H1 (cell line): ENCODE data around the gene ZNF609. TPM values are rescaled to one million over a fixed set of nuclear protein-coding genes. Genes with fewer than 3 reads are reported as not detected.

Source experiments
- CTCF ChIA-PET: fragments of 300-600 bp; sonication (Branson Sonifier 250); formaldehyde crosslinking; loops from one replicate; lab custom pipeline; 2021; ENCODE audit not compliant: partially characterized antibody; lab: Charles Lee
- POLR2A ChIA-PET: fragments of 300-600 bp; sonication (Branson Sonifier 250); formaldehyde crosslinking; loops from one replicate; lab custom pipeline; 2021; ENCODE audit warnings: inconsistent platforms; ENCODE audit not compliant: partially characterized antibody; lab: Charles Lee
- DNase-seq, 2 experiments: peaks; one replicate each; pipeline versions ENCODE4 v3.0.0 to v3.0.0-alpha.2; 2010 to 2022; ENCODE audit warnings: low spot score in 2 of 2, low read depth in 1 of 2, mixed read lengths in 1 of 2
- FAIRE-seq: peaks from 2 replicates; lab custom pipeline; 2011; peaks lifted over from hg19 to GRCh38; lab: Jason Lieb, UNC
- H2AFZ ChIP-seq: 2 replicates; pipeline ENCODE4 v1.8.1; 2012; ENCODE audit warnings: low read length, inconsistent platforms
- H2AK5ac ChIP-seq: 2 replicates; pipeline ENCODE4 v1.6.1; 2013; ENCODE audit warnings: low read depth, low read length
- H2BK120ac ChIP-seq: replicated peaks from 2 replicates; pipeline ENCODE3; 2013; ENCODE audit warnings: low read depth, low read length, inconsistent platforms
- H2BK12ac ChIP-seq: 2 replicates; pipeline ENCODE4 v1.6.1; 2013; ENCODE audit warnings: low read depth, low read length
- H2BK15ac ChIP-seq: 2 replicates; pipeline ENCODE4 v1.6.1; 2013; ENCODE audit warnings: low read length
- H2BK20ac ChIP-seq: 2 replicates; pipeline ENCODE4 v1.6.1; 2013; ENCODE audit warnings: low read length
- H2BK5ac ChIP-seq: 2 replicates; pipeline ENCODE4 v1.6.1; 2013; ENCODE audit warnings: low read depth, low read length
- H3K14ac ChIP-seq: 2 replicates; pipeline ENCODE4 v1.6.1; 2013; ENCODE audit warnings: inconsistent platforms; ENCODE audit not compliant: insufficient read length
- H3K18ac ChIP-seq: 2 replicates; pipeline ENCODE4 v1.6.1; 2013; ENCODE audit warnings: low read length; ENCODE audit errors: extremely low read depth
- H3K23ac ChIP-seq: 2 replicates; pipeline ENCODE4 v1.6.1; 2013; ENCODE audit warnings: inconsistent platforms; ENCODE audit not compliant: insufficient read length
- H3K23me2 ChIP-seq: 2 replicates; pipeline ENCODE4 v1.6.1; 2013; ENCODE audit warnings: low read depth, low read length
- H3K27ac ChIP-seq: 2 replicates; pipeline ENCODE4 v1.6.1; 2011; ENCODE audit warnings: low read depth, low read length, inconsistent platforms
- H3K27me3 ChIP-seq, 4 experiments: replicated peaks in 1 of 4; 1 replicate in 1 of 4; 2 replicates in 3 of 4; pipeline versions ENCODE4 v1.6.1 to v1.8.1; 2011 to 2013; ENCODE audit warnings: low read length in 3 of 4, mild to moderate bottlenecking in 3 of 4, inconsistent platforms in 2 of 4, mixed read lengths in 2 of 4, moderate library complexity in 1 of 4; ENCODE audit not compliant: control insufficient read depth in 3 of 4, insufficient read depth in 3 of 4; ENCODE audit errors: extremely low read depth in 1 of 4
- H3K36me3 ChIP-seq, 4 experiments: 2 replicates each; pipeline versions ENCODE4 v1.6.1 to v1.8.1; 2011 to 2013; ENCODE audit warnings: mild to moderate bottlenecking in 4 of 4, low read length in 3 of 4, moderate library complexity in 2 of 4, control low read depth in 1 of 4, inconsistent platforms in 1 of 4; ENCODE audit not compliant: insufficient read depth in 4 of 4, control insufficient read depth in 2 of 4
- H3K4ac ChIP-seq: replicated peaks from 2 replicates; pipeline ENCODE3; 2013; ENCODE audit warnings: low read length, low read depth, mixed read lengths, inconsistent platforms; ENCODE audit not compliant: insufficient read length
- H3K4me1 ChIP-seq, 4 experiments: replicated peaks in 1 of 4; 1 replicate in 1 of 4; 2 replicates in 3 of 4; pipeline versions ENCODE4 v1.6.1 to v1.8.1; 2011 to 2013; ENCODE audit warnings: low read length in 3 of 4, inconsistent platforms in 2 of 4, mixed read lengths in 1 of 4; ENCODE audit not compliant: insufficient read depth in 4 of 4, control insufficient read depth in 3 of 4
- H3K4me2 ChIP-seq, 2 experiments: 2 replicates each; pipeline versions ENCODE4 v1.6.1 to v1.8.1; 2011 to 2013; ENCODE audit warnings: low read depth in 2 of 2, low read length in 2 of 2, control low read depth in 1 of 2, inconsistent platforms in 1 of 2, mild to moderate bottlenecking in 1 of 2; ENCODE audit not compliant: insufficient read depth in 1 of 2
- H3K4me3 ChIP-seq, 4 experiments: fragments of 200-600, 300-600 bp in 1 of 4; sonication (generic), shearing (Covaris generic), sonication (Bioruptor Twin) in 1 of 4; 2 replicates each; pipeline versions ENCODE4 v1.5.1 to v1.8.1; 2011 to 2016; ENCODE audit warnings: low read length in 4 of 4, low read depth in 3 of 4, control low read depth in 2 of 4, inconsistent platforms in 2 of 4, mild to moderate bottlenecking in 2 of 4, mixed read lengths in 1 of 4, moderate library complexity in 1 of 4; ENCODE audit not compliant: insufficient read depth in 2 of 4; ENCODE audit errors: extremely low read depth in 1 of 4
- H3K56ac ChIP-seq: replicated peaks from 2 replicates; pipeline ENCODE3; 2013; ENCODE audit warnings: low read depth, mild to moderate bottlenecking, mixed read lengths, low read length, inconsistent platforms; ENCODE audit not compliant: insufficient read length
- H3K79me1 ChIP-seq: 2 replicates; pipeline ENCODE4 v1.6.1; 2013; ENCODE audit warnings: low read depth, low read length, control low read depth
- H3K79me2 ChIP-seq, 2 experiments: 2 replicates each; pipeline versions ENCODE4 v1.6.1 to v1.8.1; 2012 to 2013; ENCODE audit warnings: low read length in 2 of 2, mild to moderate bottlenecking in 2 of 2, inconsistent platforms in 1 of 2; ENCODE audit not compliant: insufficient read depth in 2 of 2, control insufficient read depth in 1 of 2
- H3K9ac ChIP-seq, 4 experiments: replicated peaks in 1 of 4; 1 replicate in 1 of 4; 2 replicates in 3 of 4; pipeline versions ENCODE4 v1.6.1 to v1.8.1; 2011 to 2013; ENCODE audit warnings: low read depth in 3 of 4, low read length in 3 of 4, control low read depth in 2 of 4, mild to moderate bottlenecking in 2 of 4, moderate library complexity in 2 of 4, inconsistent platforms in 1 of 4; ENCODE audit errors: extremely low read depth in 1 of 4
- H3K9me3 ChIP-seq, 2 experiments: 2 replicates each; pipeline versions ENCODE4 v1.6.1 to v1.8.1; 2012 to 2013; ENCODE audit warnings: mild to moderate bottlenecking in 2 of 2, moderate library complexity in 2 of 2, control low read depth in 1 of 2, inconsistent platforms in 1 of 2, low read depth in 1 of 2, low read length in 1 of 2, mixed read lengths in 1 of 2; ENCODE audit not compliant: insufficient read depth in 2 of 2
- H4K20me1 ChIP-seq, 2 experiments: replicated peaks in 1 of 2; 2 replicates each; pipeline versions ENCODE3 to v1.8.1; 2011 to 2013; ENCODE audit warnings: inconsistent platforms in 2 of 2, low read length in 2 of 2, mild to moderate bottlenecking in 1 of 2; ENCODE audit not compliant: insufficient read depth in 2 of 2, control insufficient read depth in 1 of 2
- H4K5ac ChIP-seq: 2 replicates; pipeline ENCODE4 v1.6.1; 2013; ENCODE audit warnings: low read length, low read depth, mixed read lengths, inconsistent platforms; ENCODE audit not compliant: insufficient read length
- H4K8ac ChIP-seq: 2 replicates; pipeline ENCODE4 v1.8.0; 2013; ENCODE audit warnings: mild to moderate bottlenecking, moderate library complexity, low read length, inconsistent platforms; ENCODE audit not compliant: insufficient read depth; ENCODE audit errors: extremely low read depth
- H4K91ac ChIP-seq: replicated peaks from 2 replicates; pipeline ENCODE3; 2013; ENCODE audit warnings: low read length, mixed read lengths, inconsistent platforms; ENCODE audit not compliant: insufficient read length
- CBX8 ChIP-seq: fragments of 300-800, 300-1000 bp; sonication (generic); IDR thresholded peaks from 2 replicates; pipeline ENCODE4 v1.7.1; 2016; ENCODE audit warnings: low read depth, low read length, borderline replicate concordance
- EZH2 ChIP-seq: fragments of 200-600 bp; sonication (generic); IDR thresholded peaks from 2 replicates; pipeline ENCODE4 v1.7.1; 2012; ENCODE audit warnings: low read depth, mild to moderate bottlenecking, moderate library complexity, low read length, inconsistent platforms; ENCODE audit not compliant: severe bottlenecking
- HDAC2 ChIP-seq, 2 experiments: fragments of 300-600 bp in 1 of 2; sonication (generic) in 1 of 2; IDR thresholded peaks; 2 replicates each; pipeline ENCODE4 v1.6.1; 2011 to 2012; ENCODE audit warnings: low read depth in 2 of 2, low read length in 2 of 2, mild to moderate bottlenecking in 2 of 2, moderate library complexity in 2 of 2, borderline replicate concordance in 1 of 2, inconsistent platforms in 1 of 2
- SP2 ChIP-seq: IDR thresholded peaks from 2 replicates; pipeline ENCODE4 v1.6.1; 2012; ENCODE audit warnings: mild to moderate bottlenecking, low read length, inconsistent platforms
- WGBS, 2 experiments: shearing (Covaris generic) in 1 of 2; methylation state at CpG; one replicate each; pipeline versions ENCODE4 v1.1.6 to v1.1.7; 2013 to 2015; ENCODE audit warnings: low lambda C conversion rate in 2 of 2, mixed read lengths in 2 of 2, inconsistent platforms in 1 of 2, low coverage in 1 of 2, missing lambda C conversion rate in 1 of 2; ENCODE audit not compliant: insufficient replicate concordance in 2 of 2, insufficient coverage in 1 of 2, insufficient read length in 1 of 2; ENCODE audit errors: extremely low coverage in 1 of 2, missing lambda C conversion rate in 1 of 2; 5-methylcytosine and 5-hydroxymethylcytosine counted together
- polyA plus RNA-seq, 7 experiments: library from polyadenylated mRNA; depleted of rRNA in 3 of 7; stranded (reverse) in 5 of 7; unstranded in 2 of 7; fragments of >200 nt in 5 of 7; fragments of 200-250 nt in 2 of 7; gene quantifications; 1 replicate in 5 of 7; 2 replicates in 1 of 7; 4 replicates in 1 of 7; pipeline versions ENCODE4 v1.2.1 to v1.2.3, GENCODE V29; 2011 to 2013; ENCODE audit warnings: missing spikeins in 2 of 7, mixed read lengths in 2 of 7
- total RNA-seq: library from RNA; stranded (reverse); fragmentation: NEBNext Ultra II Directional; extraction: Animal tissue kit (Norgen Biotek cat#: 25700); gene quantifications from 2 replicates; pipeline ENCODE4 v1.2.1, GENCODE V29; 2021

ZNF609 gene
- total and polyA plus RNA-seq, 2 of the 8 experiments (the other 6 are each of a cell fraction or from before 2014, with no cell fraction given): 15.5 to 47.8 TPM

DNA sequence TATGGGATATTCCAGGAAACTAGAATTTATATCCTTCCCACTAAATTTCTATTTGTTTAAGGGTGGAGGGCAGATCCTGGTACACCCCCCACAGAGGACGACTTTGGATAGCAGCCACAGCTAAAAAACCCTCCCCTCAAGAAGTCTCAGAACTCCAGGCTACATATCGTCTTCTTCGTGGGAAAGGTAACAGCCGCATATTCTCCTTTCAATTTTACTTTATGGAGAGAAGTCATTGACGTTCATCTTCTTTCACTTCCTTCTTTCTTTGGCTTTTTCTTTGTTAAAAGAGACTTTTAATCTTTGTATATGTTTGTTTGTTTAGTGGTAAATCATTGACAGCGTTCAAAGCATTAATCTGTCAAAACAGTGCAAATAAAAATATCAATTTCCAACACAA, 36.4 kb upstream of the ZNF609 start:
- FAIRE-seq: no peak
- no peak overlapping the region for H3K4me3 ChIP-seq
- H2BK20ac ChIP-seq: no peak overlapping the region
- H3K27ac ChIP-seq: no peak overlapping the region
- no peak overlapping the region for H3K23ac ChIP-seq
- H4K20me1 ChIP-seq: peaks cover 0 to 2% of the 10 kb centered on the region in 2 experiments
- no peak overlapping the region for H3K4me2 ChIP-seq
- no peaks in the 10 kb centered on the region for H3K79me1 ChIP-seq
- H2BK12ac ChIP-seq: no peak overlapping the region
- no peak overlapping the region for H3K14ac ChIP-seq
- H3K56ac ChIP-seq: no peak overlapping the region
- no peak overlapping the region for H2AK5ac ChIP-seq
- no peak overlapping the region for H3K9ac ChIP-seq
- no peak overlapping the region for H2BK15ac ChIP-seq
- no peaks in the 10 kb centered on the region for H3K4me1 ChIP-seq
- no peak for DNase-seq
- TF ChIP-seq EZH2 (no peak), SP2 (no peak), CBX8 (no peak), HDAC2 (IDR thresholded peaks at IDR 0.05; ENCODE audit: borderline replicate concordance in 1 of 2, low read depth in 2 of 2, low read length in 2 of 2) (no peak)
- TF ChIP-seq, all 59 proteins: peak for 0
- ChIA-PET CTCF (no interaction called here), POLR2A (no interaction called here)
- no peak overlapping the region for H4K5ac ChIP-seq
- H2BK5ac ChIP-seq: no peak overlapping the region
- H3K27me3 ChIP-seq: no peaks in the 10 kb centered on the region; a peak in 1 of 7 replicates
- peaks cover 0 to 4% (median 1%) of the 10 kb centered on the region in 4 experiments; a peak in 3 of 8 replicates for H3K36me3 ChIP-seq
- H3K23me2 ChIP-seq: no peaks in the 10 kb centered on the region
- H3K18ac ChIP-seq: no peak overlapping the region
- H3K9me3 ChIP-seq: no peaks in the 10 kb centered on the region
- no peak overlapping the region for H4K91ac ChIP-seq
- no peak overlapping the region for H3K4ac ChIP-seq
- H2BK120ac ChIP-seq: no peak overlapping the region
- H2AFZ ChIP-seq: no peak overlapping the region
- no peak overlapping the region for H4K8ac ChIP-seq
- 93% methylated on average over 6 of the region's 6 CpGs; no CpG with 5 or more reads in 1 of the 2 experiments for WGBS, 2 experiments
- no peaks in the 10 kb centered on the region for H3K79me2 ChIP-seq
